SK-N-SH treated with all-trans-retinoic acid at 6 μM for 48 hours (cell line): ENCODE results near the gene PGK1.

ENCODE experiments used
- ATAC-seq: fragments of 200-7000 bp; cut with Tn5 transposase; 3 replicates; pipeline ENCODE4 v1.9.1; 2020; ENCODE audit warnings: mild to moderate bottlenecking, moderate library complexity
- ARNTL ChIP-seq: fragments of 450-650 bp; formaldehyde crosslinking; IDR thresholded peaks from 2 replicates; pipeline ENCODE4 v1.5.0; 2020; ENCODE audit warnings: low read depth, mild to moderate bottlenecking, moderate library complexity, borderline replicate concordance
- BACH2 ChIP-seq: fragments of 250-450 bp; sonication (Bioruptor Pico); IDR thresholded peaks from 2 replicates; pipeline ENCODE4 v1.9.0; 2021; ENCODE audit warnings: mild to moderate bottlenecking, borderline replicate concordance
- CSDC2 ChIP-seq: fragments of 250-450 bp; sonication (Bioruptor Pico); IDR thresholded peaks from 2 replicates; pipeline ENCODE4 v1.5.0; 2020; ENCODE audit warnings: mild to moderate bottlenecking, moderate library complexity
- CSRNP3 ChIP-seq: fragments of 250-450 bp; sonication (Bioruptor Pico); IDR thresholded peaks from 2 replicates; pipeline ENCODE4 v1.5.1; 2021; ENCODE audit warnings: mild to moderate bottlenecking, moderate library complexity
- ESRRG ChIP-seq: fragments of 250-450 bp; sonication (Bioruptor Pico); IDR thresholded peaks from 2 replicates; pipeline ENCODE4 v1.6.1; 2021; ENCODE audit warnings: mild to moderate bottlenecking
- GLIS3 ChIP-seq: fragments of 250-450 bp; sonication (Bioruptor Pico); IDR thresholded peaks from 2 replicates; pipeline ENCODE4 v1.5.0; 2020; ENCODE audit warnings: mild to moderate bottlenecking, moderate library complexity
- ISL1 ChIP-seq: fragments of 250-450 bp; sonication (Bioruptor Pico); IDR thresholded peaks from 2 replicates; pipeline ENCODE4 v2.1.2; 2022; ENCODE audit warnings: mild to moderate bottlenecking, moderate library complexity
- OSR1 ChIP-seq: fragments of 250-450 bp; sonication (Bioruptor Pico); IDR thresholded peaks from 2 replicates; pipeline ENCODE4 v1.8.0; 2022; ENCODE audit warnings: moderate library complexity, mild to moderate bottlenecking, inconsistent platforms
- POU6F1 ChIP-seq: fragments of 250-450 bp; sonication (Bioruptor Pico); IDR thresholded peaks from 2 replicates; pipeline ENCODE4 v1.8.0; 2021; ENCODE audit warnings: low read depth, mild to moderate bottlenecking, moderate library complexity, borderline replicate concordance
- PPARA ChIP-seq: fragments of 250-450 bp; sonication (Bioruptor Pico); IDR thresholded peaks from 2 replicates; pipeline ENCODE4 v1.5.0; 2020; ENCODE audit warnings: mild to moderate bottlenecking, borderline replicate concordance
- RARB ChIP-seq: fragments of 250-450 bp; sonication (Bioruptor Pico); IDR thresholded peaks from 2 replicates; pipeline ENCODE4 v1.8.0; 2021; ENCODE audit warnings: mild to moderate bottlenecking, moderate library complexity
- SNAI2 ChIP-seq: fragments of 250-450 bp; sonication (Bioruptor Pico); IDR thresholded peaks from 2 replicates; pipeline ENCODE4 v1.5.0; 2020; ENCODE audit warnings: mild to moderate bottlenecking, moderate library complexity
- TCF4 ChIP-seq: fragments of 250-450 bp; sonication (Bioruptor Pico); IDR thresholded peaks from 2 replicates; pipeline ENCODE4 v1.8.0; 2021; ENCODE audit warnings: mild to moderate bottlenecking, moderate library complexity, borderline replicate concordance
- TOX ChIP-seq: fragments of 250-450 bp; sonication (Bioruptor Pico); IDR thresholded peaks from 2 replicates; pipeline ENCODE4 v1.8.0; 2021; ENCODE audit warnings: mild to moderate bottlenecking, moderate library complexity, borderline replicate concordance
- ZC3H10 ChIP-seq: fragments of 250-450 bp; sonication (Bioruptor Pico); IDR thresholded peaks from 2 replicates; pipeline ENCODE4 v1.5.1; 2021; ENCODE audit warnings: mild to moderate bottlenecking, moderate library complexity
- ZNF565 ChIP-seq: fragments of 450-650 bp; formaldehyde crosslinking; conservative IDR thresholded peaks from 2 replicates; pipeline ENCODE4 v1.5.0; 2020; ENCODE audit warnings: low read depth, mild to moderate bottlenecking, moderate library complexity
- ZNF70 ChIP-seq: fragments of 450-650 bp; formaldehyde crosslinking; IDR thresholded peaks from 2 replicates; pipeline ENCODE4 v1.5.0; 2020; ENCODE audit warnings: mild to moderate bottlenecking, moderate library complexity
- ZNF8 ChIP-seq: fragments of 450-650 bp; formaldehyde crosslinking; IDR thresholded peaks from 2 replicates; pipeline ENCODE4 v1.5.0; 2020; ENCODE audit warnings: mild to moderate bottlenecking, moderate library complexity
- TF ChIP-seq, protein P1 (sequence below): fragments of 250-450 bp; sonication (Bioruptor Pico); IDR thresholded peaks from 2 replicates; pipeline ENCODE4 v1.5.1; 2020; ENCODE audit warnings: low read depth, mild to moderate bottlenecking, moderate library complexity
- TF ChIP-seq, protein P2 (sequence below): fragments of 250-450 bp; sonication (Bioruptor Pico); IDR thresholded peaks from 2 replicates; pipeline ENCODE4 v1.5.0; 2020; ENCODE audit warnings: mild to moderate bottlenecking, moderate library complexity
- TF ChIP-seq, protein P3 (sequence below): fragments of 250-450 bp; sonication (Bioruptor Pico); IDR thresholded peaks from 2 replicates; pipeline ENCODE4 v1.8.0; 2020; ENCODE audit warnings: mild to moderate bottlenecking, moderate library complexity, borderline replicate concordance

The PGK1 gene

GRCh38 chrX:78119521-78120227 lies 15.6 kb downstream of the PGK1 start:
- TF ChIP-seq ZC3H10 (CRISPR knock-in tag) (no peak), PPARA (CRISPR knock-in tag) (no peak)
- ATAC-seq: peak; percentile 76

DNA sequence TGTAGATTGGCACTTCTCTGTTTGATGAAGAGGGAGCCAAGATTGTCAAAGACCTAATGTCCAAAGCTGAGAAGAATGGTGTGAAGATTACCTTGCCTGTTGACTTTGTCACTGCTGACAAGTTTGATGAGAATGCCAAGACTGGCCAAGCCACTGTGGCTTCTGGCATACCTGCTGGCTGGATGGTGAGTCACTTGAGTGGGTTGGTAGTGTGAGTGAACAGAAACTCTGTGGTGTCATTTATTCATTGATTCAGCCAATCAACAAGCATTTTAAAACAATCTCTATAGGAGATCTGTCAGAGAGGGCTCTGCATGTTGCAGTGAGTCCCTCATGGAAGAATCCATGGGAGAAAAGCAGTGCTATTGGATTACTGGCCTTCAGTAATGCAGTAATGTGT lies 19.1 kb downstream of the PGK1 start:
- ATAC-seq: no peak; the same call in 2 of the 3 replicates

DNA sequence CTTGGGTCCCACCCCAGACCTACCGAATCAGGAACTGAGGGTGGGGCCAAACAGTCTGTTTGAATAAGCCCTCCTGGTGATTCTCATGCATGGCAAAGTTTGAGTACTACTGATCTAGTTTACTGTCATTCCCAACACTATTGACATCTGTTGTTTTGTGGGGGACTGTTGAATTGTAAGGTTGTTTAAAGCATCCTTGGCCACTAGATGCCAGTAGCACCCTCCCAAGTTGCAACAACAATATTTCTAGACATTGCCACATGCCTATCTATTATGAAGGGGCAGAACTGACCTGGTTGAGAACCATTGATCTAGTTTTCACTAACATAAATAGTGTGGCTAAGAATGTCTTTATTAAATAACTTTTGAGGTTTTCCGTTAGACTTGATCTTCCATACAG lies 20.3 kb downstream of the PGK1 start:
- TF ChIP-seq RARB (CRISPR knock-in tag) (no peak), BACH2 (CRISPR knock-in tag) (no peak), ZC3H10 (CRISPR knock-in tag) (no peak), ZNF8 (CRISPR knock-in tag) (no peak), OSR1 (no peak), ESRRG (CRISPR knock-in tag) (no peak), ZNF70 (CRISPR knock-in tag) (no peak), PPARA (CRISPR knock-in tag) (no peak), ARNTL (CRISPR knock-in tag) (no peak), ZNF565 (CRISPR knock-in tag) (no peak), ISL1 (no peak), TOX (CRISPR knock-in tag) (no peak), CSRNP3 (CRISPR knock-in tag) (no peak), CSDC2 (no peak), SNAI2 (CRISPR knock-in tag) (no peak), GLIS3 (CRISPR knock-in tag) (no peak)
- TF ChIP-seq, protein P1, sequence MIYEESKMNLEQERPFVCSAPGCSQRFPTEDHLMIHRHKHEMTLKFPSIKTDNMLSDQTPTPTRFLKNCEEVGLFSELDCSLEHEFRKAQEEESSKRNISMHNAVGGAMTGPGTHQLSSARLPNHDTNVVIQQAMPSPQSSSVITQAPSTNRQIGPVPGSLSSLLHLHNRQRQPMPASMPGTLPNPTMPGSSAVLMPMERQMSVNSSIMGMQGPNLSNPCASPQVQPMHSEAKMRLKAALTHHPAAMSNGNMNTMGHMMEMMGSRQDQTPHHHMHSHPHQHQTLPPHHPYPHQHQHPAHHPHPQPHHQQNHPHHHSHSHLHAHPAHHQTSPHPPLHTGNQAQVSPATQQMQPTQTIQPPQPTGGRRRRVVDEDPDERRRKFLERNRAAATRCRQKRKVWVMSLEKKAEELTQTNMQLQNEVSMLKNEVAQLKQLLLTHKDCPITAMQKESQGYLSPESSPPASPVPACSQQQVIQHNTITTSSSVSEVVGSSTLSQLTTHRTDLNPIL (CRISPR knock-in tag): no peak
- TF ChIP-seq, protein P2, sequence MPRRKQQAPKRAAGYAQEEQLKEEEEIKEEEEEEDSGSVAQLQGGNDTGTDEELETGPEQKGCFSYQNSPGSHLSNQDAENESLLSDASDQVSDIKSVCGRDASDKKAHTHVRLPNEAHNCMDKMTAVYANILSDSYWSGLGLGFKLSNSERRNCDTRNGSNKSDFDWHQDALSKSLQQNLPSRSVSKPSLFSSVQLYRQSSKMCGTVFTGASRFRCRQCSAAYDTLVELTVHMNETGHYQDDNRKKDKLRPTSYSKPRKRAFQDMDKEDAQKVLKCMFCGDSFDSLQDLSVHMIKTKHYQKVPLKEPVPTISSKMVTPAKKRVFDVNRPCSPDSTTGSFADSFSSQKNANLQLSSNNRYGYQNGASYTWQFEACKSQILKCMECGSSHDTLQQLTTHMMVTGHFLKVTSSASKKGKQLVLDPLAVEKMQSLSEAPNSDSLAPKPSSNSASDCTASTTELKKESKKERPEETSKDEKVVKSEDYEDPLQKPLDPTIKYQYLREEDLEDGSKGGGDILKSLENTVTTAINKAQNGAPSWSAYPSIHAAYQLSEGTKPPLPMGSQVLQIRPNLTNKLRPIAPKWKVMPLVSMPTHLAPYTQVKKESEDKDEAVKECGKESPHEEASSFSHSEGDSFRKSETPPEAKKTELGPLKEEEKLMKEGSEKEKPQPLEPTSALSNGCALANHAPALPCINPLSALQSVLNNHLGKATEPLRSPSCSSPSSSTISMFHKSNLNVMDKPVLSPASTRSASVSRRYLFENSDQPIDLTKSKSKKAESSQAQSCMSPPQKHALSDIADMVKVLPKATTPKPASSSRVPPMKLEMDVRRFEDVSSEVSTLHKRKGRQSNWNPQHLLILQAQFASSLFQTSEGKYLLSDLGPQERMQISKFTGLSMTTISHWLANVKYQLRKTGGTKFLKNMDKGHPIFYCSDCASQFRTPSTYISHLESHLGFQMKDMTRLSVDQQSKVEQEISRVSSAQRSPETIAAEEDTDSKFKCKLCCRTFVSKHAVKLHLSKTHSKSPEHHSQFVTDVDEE: no peak
- TF ChIP-seq, protein P3, sequence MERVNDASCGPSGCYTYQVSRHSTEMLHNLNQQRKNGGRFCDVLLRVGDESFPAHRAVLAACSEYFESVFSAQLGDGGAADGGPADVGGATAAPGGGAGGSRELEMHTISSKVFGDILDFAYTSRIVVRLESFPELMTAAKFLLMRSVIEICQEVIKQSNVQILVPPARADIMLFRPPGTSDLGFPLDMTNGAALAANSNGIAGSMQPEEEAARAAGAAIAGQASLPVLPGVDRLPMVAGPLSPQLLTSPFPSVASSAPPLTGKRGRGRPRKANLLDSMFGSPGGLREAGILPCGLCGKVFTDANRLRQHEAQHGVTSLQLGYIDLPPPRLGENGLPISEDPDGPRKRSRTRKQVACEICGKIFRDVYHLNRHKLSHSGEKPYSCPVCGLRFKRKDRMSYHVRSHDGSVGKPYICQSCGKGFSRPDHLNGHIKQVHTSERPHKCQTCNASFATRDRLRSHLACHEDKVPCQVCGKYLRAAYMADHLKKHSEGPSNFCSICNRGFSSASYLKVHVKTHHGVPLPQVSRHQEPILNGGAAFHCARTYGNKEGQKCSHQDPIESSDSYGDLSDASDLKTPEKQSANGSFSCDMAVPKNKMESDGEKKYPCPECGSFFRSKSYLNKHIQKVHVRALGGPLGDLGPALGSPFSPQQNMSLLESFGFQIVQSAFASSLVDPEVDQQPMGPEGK (CRISPR knock-in tag): no peak
- ATAC-seq: peak; percentile 60

More for the DNA sequence above, 19.1 kb downstream of the PGK1 start:
- TF ChIP-seq, protein P3 (CRISPR knock-in tag): no peak
- TF ChIP-seq, all 23 proteins: peak for 0

GRCh38 chrX:78125148-78125547 lies 21.1 kb downstream of the PGK1 start:
- ATAC-seq: no peak
- TF ChIP-seq OSR1 (no peak), TCF4 (no peak), ZNF565 (CRISPR knock-in tag) (no peak), POU6F1 (CRISPR knock-in tag) (no peak), ESRRG (CRISPR knock-in tag) (no peak), ZNF8 (CRISPR knock-in tag) (no peak), PPARA (CRISPR knock-in tag) (no peak), BACH2 (CRISPR knock-in tag) (no peak), SNAI2 (CRISPR knock-in tag) (no peak), GLIS3 (CRISPR knock-in tag) (no peak)
- TF ChIP-seq, protein P2: no peak
